Gastroesophageal sphincter (tissue), 4 donors: Measurements from ENCODE around the gene DTL. TPM values are rescaled to one million over a fixed set of nuclear protein-coding genes. Genes with fewer than 3 reads are reported as not detected.

ENCODE experiments used
- ATAC-seq: fragments of 150-250 bp; one replicate; pipeline ENCODE4 v1.9.1; 2016; ENCODE audit warnings: mild to moderate bottlenecking, moderate library complexity
- H3K27ac ChIP-seq, 4 donors: fragments of 200-600 bp; sonication (generic) in 3 of 4; 1 replicate in 3 of 4; 2 replicates in 1 of 4; pipeline ENCODE4 v1.5.1; 2016 to 2019
- H3K27me3 ChIP-seq: fragments of 200-600 bp; sonication (generic); one replicate; pipeline ENCODE4 v1.5.1; 2019
- H3K36me3 ChIP-seq, 2 donors: fragments of 200-600 bp; sonication (generic); one replicate each; pipeline ENCODE4 v1.5.1; 2019; ENCODE audit warnings: control low read depth in 1 of 2
- H3K4me1 ChIP-seq, 3 donors: fragments of 200-600 bp; sonication (generic); 1 replicate in 2 of 3; 2 replicates in 1 of 3; pipeline ENCODE4 v1.5.1; 2016 to 2019; ENCODE audit warnings: control low read depth in 2 of 3
- H3K4me3 ChIP-seq, 2 donors: fragments of 200-600 bp; sonication (generic); one replicate each; pipeline ENCODE4 v1.5.1; 2019; ENCODE audit warnings: mild to moderate bottlenecking in 1 of 2, moderate library complexity in 1 of 2
- H3K9me3 ChIP-seq, 3 donors: fragments of 200-600 bp; sonication (generic); one replicate each; pipeline ENCODE4 v1.5.1; 2017 to 2019; ENCODE audit warnings: control low read depth in 2 of 3
- CTCF ChIP-seq, 4 experiments: fragments of 200-600 bp in 2 of 4; fragments of 450-650 bp in 2 of 4; sonication (generic) in 1 of 4; IDR thresholded peaks; one replicate each; pipeline ENCODE4 v1.5.1; 2017 to 2019; ENCODE audit warnings: antibody characterized with exemption in 4 of 4, mild to moderate bottlenecking in 2 of 4, moderate library complexity in 2 of 4
- EP300 ChIP-seq: sonication (generic); formaldehyde crosslinking; IDR thresholded peaks from one replicate; pipeline ENCODE4 v1.6.1; 2017; ENCODE audit warnings: antibody characterized with exemption, mild to moderate bottlenecking
- POLR2A ChIP-seq, 2 donors: fragments of 450-650 bp; IDR thresholded peaks; one replicate each; pipeline ENCODE4 v1.6.1; 2017; ENCODE audit warnings: antibody characterized with exemption in 2 of 2, mild to moderate bottlenecking in 2 of 2, moderate library complexity in 1 of 2
- POLR2AphosphoS5 ChIP-seq: sonication (generic); formaldehyde crosslinking; IDR thresholded peaks from one replicate; pipeline ENCODE4 v1.6.1; 2017; ENCODE audit warnings: antibody characterized with exemption
- WGBS, 2 donors: methylation state at CpG; one replicate each; pipeline ENCODE4 v1.1.5; 2018; ENCODE audit warnings: low coverage in 1 of 2; 5-methylcytosine and 5-hydroxymethylcytosine counted together
- total RNA-seq, 4 donors: library from RNA; depleted of rRNA; stranded (reverse); fragments of >200 nt; gene quantifications; one replicate each; pipeline ENCODE4 v1.1.0, GENCODE V29; 2016

Gene DTL
- total RNA-seq, 4 donors from 2014 or later: 0.08 to 1.6 (median 0.54) TPM; not detected in 1

- Histone ChIP-seq H3K9me3 (no peaks in the 10 kb centered on the region), H3K4me3 (no peak overlapping the region), H3K27ac (no peak overlapping the region), H3K36me3 (no peaks in the 10 kb centered on the region), H3K27me3 (no peaks in the 10 kb centered on the region), H3K4me1 (no peaks in the 10 kb centered on the region)
- 100% methylated on average over 1 of the region's 2 CpGs; no CpG with 5 or more reads in 1 of the 2 donors for WGBS, 2 donors
- ATAC-seq: no peak
- no peak for TF ChIP-seq POLR2AphosphoS5
- TF ChIP-seq POLR2A (IDR thresholded peaks at IDR 0.05): no peak
- TF ChIP-seq CTCF (IDR thresholded peaks at IDR 0.05): no peak
- TF ChIP-seq EP300: no peak
Measured at GRCh38 chr1:212142883-212143530, 107.5 kb downstream of the DTL start.

GRCh38 chr1:212147581-212148033 is 112.1 kb downstream of the DTL start:
- Histone ChIP-seq H3K27ac (no peak overlapping the region), H3K36me3 (no peaks in the 10 kb centered on the region), H3K4me1 (peaks cover 0 to 4% (median 0%) of the 10 kb centered on the region in 3 donors), H3K27me3 (no peaks in the 10 kb centered on the region), H3K4me3 (no peak overlapping the region), H3K9me3 (no peaks in the 10 kb centered on the region)
- TF ChIP-seq POLR2A (IDR thresholded peaks at IDR 0.05) (no peak), EP300 (no peak), CTCF (IDR thresholded peaks at IDR 0.05) (no peak), POLR2AphosphoS5 (no peak)
- 64 to 77% methylated on average over 2 to 7 of the region's 7 CpGs for WGBS, 2 donors
- no peak for ATAC-seq

- Histone ChIP-seq H3K27me3 (no peaks in the 10 kb centered on the region), H3K36me3 (no peaks in the 10 kb centered on the region), H3K27ac (no peak overlapping the region), H3K4me3 (no peak overlapping the region), H3K4me1 (peaks cover 0 to 4% (median 0%) of the 10 kb centered on the region in 3 donors), H3K9me3 (no peaks in the 10 kb centered on the region)
- ATAC-seq: no peak
- TF ChIP-seq POLR2AphosphoS5 (no peak), POLR2A (IDR thresholded peaks at IDR 0.05) (no peak), EP300 (no peak), CTCF (IDR thresholded peaks at IDR 0.05) (no peak)
- WGBS, 2 donors: 84 to 85% methylated on average over 2 to 4 of the region's 4 CpGs
Measured at GRCh38 chr1:212149566-212149965, 114.0 kb downstream of the DTL start.

GRCh38 chr1:212152308-212152693 is 116.8 kb downstream of the DTL start:
- H3K36me3 ChIP-seq: no peaks in the 10 kb centered on the region

More at GRCh38 chr1:212152308-212152693, 116.8 kb downstream of the DTL start:
- no peaks in the 10 kb centered on the region for H3K9me3 ChIP-seq
- H3K27ac ChIP-seq: no peak overlapping the region
- no peak for ATAC-seq
- peaks cover 0 to 4% (median 0%) of the 10 kb centered on the region in 3 donors for H3K4me1 ChIP-seq
- WGBS, 2 donors: 33 to 50% methylated on average over 1 of the region's 2 CpGs
- TF ChIP-seq CTCF (IDR thresholded peaks at IDR 0.05) (no peak), POLR2AphosphoS5 (no peak), POLR2A (IDR thresholded peaks at IDR 0.05) (no peak), EP300 (no peak)
- H3K27me3 ChIP-seq: no peaks in the 10 kb centered on the region
- H3K4me3 ChIP-seq: no peak overlapping the region
